Heart right ventricle (tissue), 16 donors: Measurements from ENCODE around the gene NUP160. TPM values are rescaled to one million over a fixed set of nuclear protein-coding genes. Genes with fewer than 3 reads are reported as not detected.
"Not testable (repeated sequence)": the region's sequence is repeated elsewhere in the genome, so short reads cannot be mapped to it uniquely, and the experiment has no call there.

Source experiments
- ATAC-seq, 8 donors: fragments of 200-7000 bp; cut with Tn5 transposase; one replicate each; pipeline ENCODE4 v1.9.1; 2020; ENCODE audit warnings: mild to moderate bottlenecking in 8 of 8, moderate library complexity in 8 of 8, moderate number of reproducible peaks in 1 of 8
- DNase-seq, 2 donors: peaks; one replicate each; pipeline ENCODE4 v3.0.0-alpha.2; 2020
- H3K27ac ChIP-seq, 10 donors: fragments of 200-600 bp; sonication (generic) in 2 of 10; one replicate each; pipeline versions ENCODE4 v1.5.0 to v1.8.0; 2020 to 2022; ENCODE audit warnings: mild to moderate bottlenecking in 3 of 10
- H3K27me3 ChIP-seq, 7 donors: fragments of 200-600 bp; one replicate each; pipeline ENCODE4 v1.8.0; 2021 to 2022; ENCODE audit warnings: mild to moderate bottlenecking in 2 of 7
- H3K36me3 ChIP-seq, 9 donors: fragments of 200-600 bp; sonication (generic) in 1 of 9; one replicate each; pipeline versions ENCODE4 v1.5.0 to v1.8.0; 2020 to 2022; ENCODE audit warnings: mild to moderate bottlenecking in 2 of 9
- H3K4me1 ChIP-seq, 9 donors: fragments of 200-600 bp; sonication (generic) in 1 of 9; one replicate each; pipeline versions ENCODE4 v1.5.0 to v1.8.0; 2020 to 2022; ENCODE audit warnings: mild to moderate bottlenecking in 4 of 9
- H3K4me3 ChIP-seq, 10 donors: fragments of 200-600 bp; sonication (generic) in 2 of 10; one replicate each; pipeline versions ENCODE4 v1.5.0 to v1.8.0; 2020 to 2022; ENCODE audit warnings: mild to moderate bottlenecking in 7 of 10, moderate library complexity in 2 of 10
- H3K9me3 ChIP-seq, 11 donors: fragments of 200-600 bp in 10 of 11; sonication (generic) in 2 of 11; one replicate each; pipeline versions ENCODE4 v1.5.0 to v1.8.0; 2013 to 2022; ENCODE audit warnings: mild to moderate bottlenecking in 2 of 11, control low read depth in 1 of 11, moderate library complexity in 1 of 11
- WGBS, 2 donors: extraction: QIAGEN DNeasy Blood & Tissue Kit; methylation state at CpG; one replicate each; pipeline ENCODE4 v1.1.7; 2013; ENCODE audit warnings: inconsistent platforms in 1 of 2; 5-methylcytosine and 5-hydroxymethylcytosine counted together
- intact Hi-C, 10 donors: fragments of 100-400 bp; cut with DNase I; formaldehyde crosslinking; loops; one replicate each; pipeline versions ENCODE4 v1.11.1 to v1.14.2; 2022
- polyA plus RNA-seq, 2 donors: library from polyadenylated mRNA; stranded (reverse); fragments of 200-250 nt; gene quantifications; one replicate each; pipeline ENCODE4 v1.2.3, GENCODE V29; 2013
- total RNA-seq, 10 donors: library from RNA; stranded (reverse); fragmentation: NEBNext Ultra II Directional in 3 of 10; extraction: Animal tissue kit (Norgen Biotek cat#: 25700) in 3 of 10; gene quantifications; one replicate each; pipeline versions ENCODE4 v1.2.1 to v1.2.4, GENCODE V29; 2021 to 2023
- TF ChIP-seq, protein P1 (sequence below), 9 donors: fragments of 200-600 bp; sonication (generic) in 2 of 9; IDR thresholded peaks; one replicate each; pipeline versions ENCODE4 v1.5.0 to v1.8.0; 2021 to 2022; ENCODE audit warnings: antibody characterized with exemption in 9 of 9, mild to moderate bottlenecking in 5 of 9, moderate library complexity in 1 of 9
- donor health status: Arrhythmogenic right ventricular cardiomyopathy.
- donor health status: ischemic (EF 13 %, LVEDD 7.1; RV severe dilation, severe dysfunction).
- donor health status: healthy with polysubstance abuse.
- donor health status: DM: no; HTN: yes; CAD: no.
- donor health status: DM: no; HTN: no; CAD: no.
- donor health status: ischemic (EF 25% LVEDD 6.9; RV normal size, moderate dysfunction).
- donor health status: ischemic (EF 25% LVEDD 5.7; RV mildly dilated, moderate dysfunction).
- donor health status: healthy.
- donor health status: DM: yes; HTN: yes; CAD: no.
- donor health status: Ischemic cardiomyopathy.
- donor health status: ischemic (EF 35%, LVEDD 5.7; RV mildly dilated, moderate dysfunction).
- donor health status: nonischemic (EF 11% LVEDD 7.7; RV severe dilation, severe dysfunction).
- donor health status: DM: yes; HTN: yes; CAD: no.
- donor health status: PGD.
- donor health status: ischemic (EF 29% LVEDD 5.4; RV normal size, mild dysfunction).
- donor health status: nonischemic (EF 23%, LVEDD 6.1; RV moderate dilation, normal function).

The NUP160 gene
- total and polyA plus RNA-seq, 12 donors: 8.0 to 17.7 (median 14.7) TPM

GRCh38 chr11:47837292-47837691 is 10.9 kb downstream of the NUP160 start:
- Histone ChIP-seq H3K4me3 (no peak overlapping the region), H3K4me1 (no peaks in the 10 kb centered on the region), H3K27me3 (no peaks in the 10 kb centered on the region), H3K27ac (no peak overlapping the region), H3K9me3 (no peaks in the 10 kb centered on the region), H3K36me3 (peaks cover 7 to 100% (median 77%) of the 10 kb centered on the region in 9 donors)
- TF ChIP-seq, protein P1, sequence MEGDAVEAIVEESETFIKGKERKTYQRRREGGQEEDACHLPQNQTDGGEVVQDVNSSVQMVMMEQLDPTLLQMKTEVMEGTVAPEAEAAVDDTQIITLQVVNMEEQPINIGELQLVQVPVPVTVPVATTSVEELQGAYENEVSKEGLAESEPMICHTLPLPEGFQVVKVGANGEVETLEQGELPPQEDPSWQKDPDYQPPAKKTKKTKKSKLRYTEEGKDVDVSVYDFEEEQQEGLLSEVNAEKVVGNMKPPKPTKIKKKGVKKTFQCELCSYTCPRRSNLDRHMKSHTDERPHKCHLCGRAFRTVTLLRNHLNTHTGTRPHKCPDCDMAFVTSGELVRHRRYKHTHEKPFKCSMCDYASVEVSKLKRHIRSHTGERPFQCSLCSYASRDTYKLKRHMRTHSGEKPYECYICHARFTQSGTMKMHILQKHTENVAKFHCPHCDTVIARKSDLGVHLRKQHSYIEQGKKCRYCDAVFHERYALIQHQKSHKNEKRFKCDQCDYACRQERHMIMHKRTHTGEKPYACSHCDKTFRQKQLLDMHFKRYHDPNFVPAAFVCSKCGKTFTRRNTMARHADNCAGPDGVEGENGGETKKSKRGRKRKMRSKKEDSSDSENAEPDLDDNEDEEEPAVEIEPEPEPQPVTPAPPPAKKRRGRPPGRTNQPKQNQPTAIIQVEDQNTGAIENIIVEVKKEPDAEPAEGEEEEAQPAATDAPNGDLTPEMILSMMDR (IDR thresholded peaks at IDR 0.05): no peak
- DNase-seq: no peak
- 78 to 81% methylated on average over 6 of the region's 6 CpGs for WGBS, 2 donors
- intact Hi-C loops: loop anchor here in 1 of 10 donors (10.0 kb wide), 1 partner anchor 102 kb away; no protein-coding TSS in a partner anchor
- no peak for ATAC-seq

- ATAC-seq, H3K27me3 ChIP-seq, H3K4me1 ChIP-seq, H3K4me3 ChIP-seq, H3K27ac ChIP-seq, DNase-seq: not testable (repeated sequence)
- Histone ChIP-seq H3K9me3 (peaks cover 0 to 10% (median 0%) of the 10 kb centered on the region in 11 donors), H3K36me3 (peaks cover 0 to 96% (median 40%) of the 10 kb centered on the region in 9 donors)
- 97 to 98% methylated on average over 1 of the region's 1 CpG for WGBS, 2 donors
- intact Hi-C loops: loop anchor here in 1 of 10 donors (5.0 to 10.0 kb wide), 2 partner anchors 38 to 95 kb away; no protein-coding TSS in a partner anchor
These were observed 18.1 kb downstream of the NUP160 start for GRCh38 chr11:47830013-47830412.

GRCh38 chr11:47828284-47828683 is 19.9 kb downstream of the NUP160 start:
- H3K4me1 ChIP-seq: peaks cover 0 to 3% (median 0%) of the 10 kb centered on the region in 9 donors
- 98% methylated on average over 1 of the region's 1 CpG for WGBS, 2 donors
- TF ChIP-seq, protein P1 (IDR thresholded peaks at IDR 0.05): no peak
- peaks cover 0 to 95% (median 30%) of the 10 kb centered on the region in 9 donors for H3K36me3 ChIP-seq
- no peak overlapping the region for H3K4me3 ChIP-seq
- H3K9me3 ChIP-seq: peaks cover 0 to 10% (median 0%) of the 10 kb centered on the region in 11 donors
- intact Hi-C loops: no loop called here
- ATAC-seq: no peak
- no peak for DNase-seq
- H3K27ac ChIP-seq: no peak overlapping the region
- H3K27me3 ChIP-seq: no peaks in the 10 kb centered on the region

- H3K27me3 ChIP-seq, H3K27ac ChIP-seq, DNase-seq, H3K4me1 ChIP-seq, H3K9me3 ChIP-seq, ATAC-seq, intact Hi-C loops, H3K4me3 ChIP-seq: not testable (repeated sequence)
- peaks cover 0 to 99% (median 31%) of the 10 kb centered on the region in 9 donors for H3K36me3 ChIP-seq
- WGBS, 2 donors: 96% methylated on average over 6 of the region's 6 CpGs
These were observed 25.5 kb downstream of the NUP160 start for GRCh38 chr11:47822664-47823063.

DNA sequence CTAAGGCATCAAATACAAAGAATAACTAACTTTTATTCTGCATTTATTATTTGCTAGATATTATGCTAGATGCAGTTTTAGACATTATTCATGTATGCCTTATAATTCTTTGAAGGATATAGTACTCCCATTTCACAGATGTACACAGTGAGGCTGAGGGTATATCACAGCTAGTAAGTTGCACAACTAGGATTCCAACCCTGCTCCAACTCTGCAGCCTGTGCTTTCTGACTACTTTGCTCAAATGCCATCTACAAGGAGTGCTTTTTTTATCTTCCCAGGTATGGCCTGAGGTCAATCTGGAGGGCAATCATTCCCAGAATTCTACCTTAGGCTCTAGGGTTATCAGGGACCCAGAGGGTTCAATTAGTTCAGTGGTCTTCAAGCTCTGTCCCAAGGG is 28.4 kb downstream of the NUP160 start:
- Histone ChIP-seq H3K9me3 (no peaks in the 10 kb centered on the region), H3K36me3 (peaks cover 0 to 99% (median 45%) of the 10 kb centered on the region in 9 donors), H3K4me1 (no peaks in the 10 kb centered on the region), H3K4me3 (no peak overlapping the region), H3K27ac (no peak overlapping the region), H3K27me3 (no peaks in the 10 kb centered on the region)
- TF ChIP-seq, protein P1 (IDR thresholded peaks at IDR 0.05): no peak
- intact Hi-C loops: loop anchor here in 2 of 10 donors (10.0 kb wide), 2 partner anchors 85 to 95 kb away; no protein-coding TSS in a partner anchor
- ATAC-seq (no peak), DNase-seq (no peak)
